K562 (cell line): ENCODE results near the gene SCAMP2. TPM values are rescaled to one million over a fixed set of nuclear protein-coding genes. Genes with fewer than 3 reads are reported as not detected.

Experiments used
- CREB5 ChIP-seq: fragments of 250-450 bp; sonication (Bioruptor Pico); IDR thresholded peaks from 2 replicates; pipeline ENCODE4 v1.5.0; 2020; ENCODE audit warnings: mild to moderate bottlenecking
- CXXC5 ChIP-seq: fragments of 250-450 bp; sonication (Bioruptor Pico); IDR thresholded peaks from 2 replicates; pipeline ENCODE4 v1.8.0; 2022; ENCODE audit warnings: inconsistent platforms, mild to moderate bottlenecking, moderate library complexity
- ETV5 ChIP-seq: sonication (generic); formaldehyde crosslinking; IDR thresholded peaks from 2 replicates; pipeline ENCODE4 v1.4.0; 2020; ENCODE audit warnings: low read depth, mild to moderate bottlenecking, missing genetic modification reagents
- EZH2 ChIP-seq: IDR thresholded peaks from 2 replicates; pipeline ENCODE4 v1.6.1; 2012; ENCODE audit warnings: low read depth, mild to moderate bottlenecking, inconsistent platforms, low read length, borderline replicate concordance
- GABPB2 ChIP-seq: fragments of 250-450 bp; sonication (Bioruptor Pico); conservative IDR thresholded peaks from 2 replicates; pipeline ENCODE4 v1.5.1; 2021; ENCODE audit warnings: mild to moderate bottlenecking
- KLF16 ChIP-seq: IDR thresholded peaks from 2 replicates; pipeline ENCODE4 v1.6.1; 2016; ENCODE audit warnings: antibody characterized with exemption
- KLF6 ChIP-seq: fragments of 250-450 bp; sonication (Bioruptor Pico); IDR thresholded peaks from 2 replicates; pipeline ENCODE4 v1.4.0; 2020; ENCODE audit warnings: mild to moderate bottlenecking, moderate library complexity, borderline replicate concordance
- MAFG ChIP-seq: fragments of 450-650 bp; conservative IDR thresholded peaks from 2 replicates; pipeline ENCODE4 v1.6.1; 2016; ENCODE audit warnings: missing genetic modification characterization, missing compliant biosample characterization
- MTF1 ChIP-seq: fragments of 250-450 bp; sonication (Bioruptor Pico); IDR thresholded peaks from 2 replicates; pipeline ENCODE4 v1.9.0; 2021; ENCODE audit warnings: moderate library complexity, mild to moderate bottlenecking, inconsistent platforms, borderline replicate concordance
- NCOA2 ChIP-seq, 2 experiments: fragments of 450-650 bp; IDR thresholded peaks; 2 replicates each; pipeline ENCODE4 v1.6.1; 2018; ENCODE audit warnings: mild to moderate bottlenecking in 2 of 2, moderate library complexity in 1 of 2; ENCODE audit not compliant: partially characterized antibody in 2 of 2
- NCOA6 ChIP-seq: fragments of 450-650 bp; IDR thresholded peaks from 2 replicates; pipeline ENCODE4 v1.6.1; 2017; ENCODE audit warnings: mild to moderate bottlenecking
- NR2C1 ChIP-seq, 2 experiments: fragments of 450-650 bp; IDR thresholded peaks; 2 replicates each; pipeline ENCODE4 v1.6.1; 2017; ENCODE audit warnings: mild to moderate bottlenecking in 2 of 2, antibody characterized with exemption in 1 of 2, inconsistent platforms in 1 of 2, missing compliant biosample characterization in 1 of 2, missing genetic modification characterization in 1 of 2
- NUFIP1 ChIP-seq: fragments of 450-650 bp; IDR thresholded peaks from 2 replicates; pipeline ENCODE4 v1.6.1; 2018; ENCODE audit not compliant: partially characterized antibody
- RAD51 ChIP-seq: fragments of 450-650 bp; IDR thresholded peaks from 2 replicates; pipeline ENCODE4 v1.7.1; 2016; ENCODE audit warnings: low read depth, mild to moderate bottlenecking, borderline replicate concordance
- RUNX1 ChIP-seq: sonication (generic); IDR thresholded peaks from 2 replicates; pipeline ENCODE4 v1.6.1; 2016; ENCODE audit warnings: antibody characterized with exemption, low read depth
- SMAD4 ChIP-seq: fragments of 250-450 bp; sonication (Bioruptor Pico); conservative IDR thresholded peaks from 2 replicates; pipeline ENCODE4 v1.8.0; 2021; ENCODE audit warnings: inconsistent platforms, mild to moderate bottlenecking, moderate library complexity
- SMARCA5 ChIP-seq: fragments of 450-650 bp; IDR thresholded peaks from 2 replicates; pipeline ENCODE4 v1.6.1; 2016
- SMARCC2 ChIP-seq: fragments of 450-650 bp; IDR thresholded peaks from 2 replicates; pipeline ENCODE4 v1.6.1; 2017; ENCODE audit warnings: antibody characterized with exemption, moderate library complexity, mild to moderate bottlenecking, low read depth
- SMC3 ChIP-seq: conservative IDR thresholded peaks from 2 replicates; pipeline ENCODE4 v1.6.1; 2011; ENCODE audit warnings: low read depth, low read length, improper control_type of control experiment; ENCODE audit not compliant: insufficient read depth
- SRSF1 ChIP-seq: fragments of 200-400 bp; formaldehyde crosslinking; IDR thresholded peaks from 2 replicates; pipeline ENCODE4 v1.6.1; 2017; ENCODE audit warnings: mild to moderate bottlenecking, low read depth, low read length, moderate library complexity
- TAL1 ChIP-seq: fragments of 450-650 bp; IDR thresholded peaks from 2 replicates; pipeline ENCODE4 v1.6.1; 2016; ENCODE audit warnings: mild to moderate bottlenecking
- TCF3 ChIP-seq: sonication (generic); formaldehyde crosslinking; IDR thresholded peaks from 2 replicates; pipeline ENCODE4 v1.4.0; 2020; ENCODE audit warnings: mild to moderate bottlenecking, missing genetic modification reagents
- TRIM28 ChIP-seq: fragments of 450-650 bp; IDR thresholded peaks from 2 replicates; pipeline ENCODE4 v1.6.1; 2017
- XRCC5 ChIP-seq: fragments of 200-400 bp; formaldehyde crosslinking; IDR thresholded peaks from 2 replicates; pipeline ENCODE4 v1.6.1; 2017; ENCODE audit warnings: low read depth, mild to moderate bottlenecking, low read length
- ZEB2 ChIP-seq: fragments of 450-650 bp; IDR thresholded peaks from 2 replicates; pipeline ENCODE4 v1.6.1; 2016
- polyA plus RNA-seq, 8 experiments: library from polyadenylated mRNA; depleted of rRNA in 4 of 8; stranded (reverse) in 5 of 8; unstranded in 3 of 8; fragments of >200 nt; fragmentation: Nextera tagmentation in 2 of 8; fragmentation: Illumina TruSeq in 1 of 8; extraction: Ambion mirVana in 2 of 8; extraction: Trizol in 1 of 8; gene quantifications; 2 replicates each; pipeline versions ENCODE4 v1.2.1 to v1.2.3, GENCODE V29; 2011 to 2014; ENCODE audit warnings: inconsistent platforms in 1 of 8, missing spikeins in 1 of 8
- total RNA-seq, 7 experiments: library from RNA; depleted of rRNA in 6 of 7; stranded (reverse); fragments of >200 nt in 6 of 7; fragmentation: Illumina TruSeq in 2 of 7; extraction: Trizol in 2 of 7; gene quantifications; 2 replicates each; pipeline versions ENCODE4 v1.2.1 to v1.2.3, GENCODE V29; 2011 to 2021; ENCODE audit warnings: low replicate concordance in 1 of 7
- TF ChIP-seq, protein P1 (sequence below), 2 experiments: fragments of 450-650 bp in 1 of 2; sonication (generic) in 1 of 2; formaldehyde crosslinking in 1 of 2; IDR thresholded peaks in 1 of 2; conservative IDR thresholded peaks in 1 of 2; 2 replicates each; pipeline versions ENCODE4 v1.6.1 to v1.8.1; 2016 to 2023; ENCODE audit warnings: mild to moderate bottlenecking in 2 of 2, moderate library complexity in 2 of 2, inconsistent platforms in 1 of 2, missing genetic modification reagents in 1 of 2
- TF ChIP-seq, protein P2 (sequence below): sonication (generic); IDR thresholded peaks from 2 replicates; pipeline ENCODE4 v1.6.1; 2016
- TF ChIP-seq, protein P3 (sequence below): fragments of 450-650 bp; formaldehyde crosslinking; IDR thresholded peaks from 2 replicates; pipeline ENCODE4 v1.4.0; 2020; ENCODE audit warnings: mild to moderate bottlenecking, moderate library complexity

SCAMP2 gene
- total and polyA plus RNA-seq, 9 of the 15 experiments (the other 6 are each of a cell fraction or from before 2014, with no cell fraction given), result 5.9 to 61.1 (median 20.1) TPM

DNA sequence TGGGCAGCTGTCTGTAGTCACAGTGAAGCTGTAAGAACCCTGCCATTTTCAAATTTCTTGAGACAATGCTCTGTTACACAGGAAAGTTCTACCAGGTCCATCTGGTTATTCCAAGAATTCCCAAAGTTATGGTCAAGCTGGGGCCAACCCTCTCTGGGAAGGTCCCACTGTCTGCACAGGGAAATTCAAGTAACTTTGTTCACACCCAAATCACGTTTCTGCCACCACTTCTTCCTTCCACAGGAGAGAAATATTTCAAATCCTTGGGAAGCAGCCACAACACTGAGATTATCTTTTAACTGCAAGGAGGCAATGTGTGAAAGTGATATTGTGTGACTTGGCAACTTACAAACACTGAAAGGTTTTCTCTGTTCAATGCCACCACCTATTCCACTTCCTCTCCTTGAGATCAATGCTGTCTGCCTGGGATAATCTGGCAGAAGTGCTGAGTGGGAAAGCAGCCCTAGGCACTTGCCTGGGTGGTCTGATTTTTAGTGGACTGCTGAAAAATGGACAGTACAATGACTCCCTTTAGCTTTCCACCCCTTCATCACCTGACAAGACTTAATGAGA is 5.6 kb downstream of the SCAMP2 start (continued):
- TF ChIP-seq, protein P1, sequence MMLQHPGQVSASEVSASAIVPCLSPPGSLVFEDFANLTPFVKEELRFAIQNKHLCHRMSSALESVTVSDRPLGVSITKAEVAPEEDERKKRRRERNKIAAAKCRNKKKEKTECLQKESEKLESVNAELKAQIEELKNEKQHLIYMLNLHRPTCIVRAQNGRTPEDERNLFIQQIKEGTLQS (IDR thresholded peaks at IDR 0.05), result no peak
- TF ChIP-seq, protein P1 (CRISPR knock-in tag; conservative IDR thresholded peaks at IDR 0.05), result no peak
- TF ChIP-seq ZEB2 (no peak), MTF1 (CRISPR knock-in tag) (no peak), SMARCA5 (no peak), EZH2 (no peak), RAD51 (no peak), SMARCC2 (no peak), RUNX1 (no peak), SMAD4 (CRISPR knock-in tag) (no peak), TCF3 (peak; percentile 57), MAFG (tag) (no peak), SRSF1 (no peak), NR2C1 (IDR thresholded peaks at IDR 0.05) (no peak), NR2C1 (tag; IDR thresholded peaks at IDR 0.05) (no peak), KLF6 (CRISPR knock-in tag) (no peak), XRCC5 (no peak), NCOA2 (IDR thresholded peaks at IDR 0.05; ENCODE audit: partially characterized antibody in 2 of 2) (no peak), SMC3 (no peak), TRIM28 (peak; percentile 82), ETV5 (CRISPR knock-in tag) (no peak), CREB5 (CRISPR knock-in tag) (no peak), NCOA6 (no peak), CXXC5 (CRISPR knock-in tag) (no peak), NUFIP1 (no peak), GABPB2 (CRISPR knock-in tag) (no peak), TAL1 (peak; percentile 38; the same call in 1 of the 2 replicates), KLF16 (no peak)
- TF ChIP-seq, protein P2, sequence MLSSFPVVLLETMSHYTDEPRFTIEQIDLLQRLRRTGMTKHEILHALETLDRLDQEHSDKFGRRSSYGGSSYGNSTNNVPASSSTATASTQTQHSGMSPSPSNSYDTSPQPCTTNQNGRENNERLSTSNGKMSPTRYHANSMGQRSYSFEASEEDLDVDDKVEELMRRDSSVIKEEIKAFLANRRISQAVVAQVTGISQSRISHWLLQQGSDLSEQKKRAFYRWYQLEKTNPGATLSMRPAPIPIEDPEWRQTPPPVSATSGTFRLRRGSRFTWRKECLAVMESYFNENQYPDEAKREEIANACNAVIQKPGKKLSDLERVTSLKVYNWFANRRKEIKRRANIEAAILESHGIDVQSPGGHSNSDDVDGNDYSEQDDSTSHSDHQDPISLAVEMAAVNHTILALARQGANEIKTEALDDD, result no peak
- TF ChIP-seq, protein P3, sequence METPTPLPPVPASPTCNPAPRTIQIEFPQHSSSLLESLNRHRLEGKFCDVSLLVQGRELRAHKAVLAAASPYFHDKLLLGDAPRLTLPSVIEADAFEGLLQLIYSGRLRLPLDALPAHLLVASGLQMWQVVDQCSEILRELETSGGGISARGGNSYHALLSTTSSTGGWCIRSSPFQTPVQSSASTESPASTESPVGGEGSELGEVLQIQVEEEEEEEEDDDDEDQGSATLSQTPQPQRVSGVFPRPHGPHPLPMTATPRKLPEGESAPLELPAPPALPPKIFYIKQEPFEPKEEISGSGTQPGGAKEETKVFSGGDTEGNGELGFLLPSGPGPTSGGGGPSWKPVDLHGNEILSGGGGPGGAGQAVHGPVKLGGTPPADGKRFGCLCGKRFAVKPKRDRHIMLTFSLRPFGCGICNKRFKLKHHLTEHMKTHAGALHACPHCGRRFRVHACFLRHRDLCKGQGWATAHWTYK, result no peak
